ENCODE measurements around the gene PCBP3.

The PCBP3 gene

GRCh38 chr21:45727390-45727789 lies 83.9 kb downstream of the PCBP3 start:
- DNase-seq = no peak

GRCh38 chr21:45735259-45736000 lies 91.9 kb downstream of the PCBP3 start:
- no peak for DNase-seq

- no peak for DNase-seq
Measured at GRCh38 chr21:45736042-45736689, 92.6 kb downstream of the PCBP3 start.

- no peak for DNase-seq
Measured at GRCh38 chr21:45736690-45737484, 93.4 kb downstream of the PCBP3 start.

- no peak for DNase-seq
Measured at GRCh38 chr21:45737485-45738166, 94.1 kb downstream of the PCBP3 start.

GRCh38 chr21:45739218-45740087 lies 95.9 kb downstream of the PCBP3 start:
- no peak for DNase-seq

- no peak for DNase-seq
Measured at GRCh38 chr21:45740088-45740440, 96.5 kb downstream of the PCBP3 start.

- DNase-seq = no peak
Measured at GRCh38 chr21:45740491-45741357, 97.2 kb downstream of the PCBP3 start.

GRCh38 chr21:45741691-45742090 lies 98.2 kb downstream of the PCBP3 start:
- DNase-seq = peak; percentile 22

- DNase-seq = no peak
Measured at GRCh38 chr21:45742247-45742646, 98.7 kb downstream of the PCBP3 start.

GRCh38 chr21:45745256-45745655 lies 101.7 kb downstream of the PCBP3 start:
- DNase-seq = no peak

GRCh38 chr21:45747233-45747766 lies 103.8 kb downstream of the PCBP3 start:
- no peak for DNase-seq

- no peak for DNase-seq
Measured at GRCh38 chr21:45747802-45748445, 104.4 kb downstream of the PCBP3 start.

GRCh38 chr21:45748593-45748992 lies 105.1 kb downstream of the PCBP3 start:
- no peak for DNase-seq

- DNase-seq = no peak
Measured at GRCh38 chr21:45749974-45750373, 106.4 kb downstream of the PCBP3 start.

GRCh38 chr21:45750936-45751335 lies 107.4 kb downstream of the PCBP3 start:
- no peak for DNase-seq

- DNase-seq = no peak
Measured at GRCh38 chr21:45753445-45753844, 109.9 kb downstream of the PCBP3 start.

GRCh38 chr21:45756029-45756428 lies 112.5 kb downstream of the PCBP3 start:
- no peak for DNase-seq

- DNase-seq = no peak
Measured at GRCh38 chr21:45756669-45757068, 113.1 kb downstream of the PCBP3 start.

GRCh38 chr21:45761704-45762103 lies 118.2 kb downstream of the PCBP3 start:
- no peak for DNase-seq

Data from stimulated activated CD4-positive, alpha-beta T cell treated with anti-CD3 and anti-CD28 coated beads, Interleukin-15, amount 100 ng/mL, for 24 hours (primary cell).